ENCODE measurements around the gene RFX2.

RFX2 gene

GRCh38 chr19:6002591-6002990 is 107.7 kb downstream of the RFX2 start:
- Histone ChIP-seq H3K4me3 (ENCODE audit: low read length) (no peak overlapping the region), H3K4me1 (ENCODE audit: control insufficient read depth, insufficient read depth, low read length) (no peaks in the 10 kb centered on the region; the same call in 1 of the 2 replicates), H3K36me3 (ENCODE audit: control insufficient read depth, insufficient read depth, low read length) (no peaks in the 10 kb centered on the region), H3K9me3 (ENCODE audit: control insufficient read depth, insufficient read depth, low read length) (no peaks in the 10 kb centered on the region), H3K27me3 (ENCODE audit: control insufficient read depth, insufficient read depth, low read length) (0 out of 2 replicates have a peak, but pooled peaks cover 1% of the 10 kb centered on the region), H3K27ac (ENCODE audit: low read length) (no peak overlapping the region)
- no peak for DNase-seq (ENCODE audit: low read depth, low spot score)
- no CpG with 5 or more reads among the region's 26 CpGs for WGBS (ENCODE audit: insufficient coverage, insufficient read length)

GRCh38 chr19:6000228-6000847 is 110.0 kb downstream of the RFX2 start:
- Histone ChIP-seq H3K36me3 (ENCODE audit: control insufficient read depth, insufficient read depth, low read length) (peaks cover 3% of the 10 kb centered on the region; the same call in 1 of the 2 replicates), H3K4me1 (ENCODE audit: control insufficient read depth, insufficient read depth, low read length) (no peaks in the 10 kb centered on the region; the same call in 1 of the 2 replicates), H3K27ac (ENCODE audit: low read length) (no peak overlapping the region), H3K9me3 (ENCODE audit: control insufficient read depth, insufficient read depth, low read length) (no peaks in the 10 kb centered on the region), H3K27me3 (ENCODE audit: control insufficient read depth, insufficient read depth, low read length) (0 out of 2 replicates have a peak, but pooled peaks cover 1% of the 10 kb centered on the region), H3K4me3 (ENCODE audit: low read length) (no peak overlapping the region)
- no peak for DNase-seq (ENCODE audit: low read depth, low spot score)
- no CpG with 5 or more reads among the region's 7 CpGs for WGBS (ENCODE audit: insufficient coverage, insufficient read length)

- Histone ChIP-seq H3K9me3 (ENCODE audit: control insufficient read depth, insufficient read depth, low read length) (no peaks in the 10 kb centered on the region), H3K4me3 (ENCODE audit: low read length) (no peak overlapping the region), H3K4me1 (ENCODE audit: control insufficient read depth, insufficient read depth, low read length) (no peaks in the 10 kb centered on the region; the same call in 1 of the 2 replicates), H3K27ac (ENCODE audit: low read length) (no peak overlapping the region), H3K36me3 (ENCODE audit: control insufficient read depth, insufficient read depth, low read length) (peaks cover 3% of the 10 kb centered on the region; the same call in 1 of the 2 replicates), H3K27me3 (ENCODE audit: control insufficient read depth, insufficient read depth, low read length) (0 out of 2 replicates have a peak, but pooled peaks cover 1% of the 10 kb centered on the region)
- WGBS (ENCODE audit: insufficient coverage, insufficient read length), result no CpG with 5 or more reads among the region's 6 CpGs
- no peak for DNase-seq (ENCODE audit: low read depth, low spot score)
These were observed 110.6 kb downstream of the RFX2 start for GRCh38 chr19:5999693-6000092.

GRCh38 chr19:5997371-5997770 is 112.9 kb downstream of the RFX2 start:
- no peaks in the 10 kb centered on the region for H3K9me3 ChIP-seq (ENCODE audit: control insufficient read depth, insufficient read depth, low read length)
- no peaks in the 10 kb centered on the region; the same call in 1 of the 2 replicates for H3K4me1 ChIP-seq (ENCODE audit: control insufficient read depth, insufficient read depth, low read length)
- no peak overlapping the region for H3K27ac ChIP-seq (ENCODE audit: low read length)
- WGBS (ENCODE audit: insufficient coverage, insufficient read length), result no CpG with 5 or more reads among the region's 17 CpGs
- H3K36me3 ChIP-seq (ENCODE audit: control insufficient read depth, insufficient read depth, low read length), result peaks cover 3% of the 10 kb centered on the region; the same call in 1 of the 2 replicates
- no peaks in the 10 kb centered on the region for H3K27me3 ChIP-seq (ENCODE audit: control insufficient read depth, insufficient read depth, low read length)
- no peak overlapping the region for H3K4me3 ChIP-seq (ENCODE audit: low read length)
- no peak for DNase-seq (ENCODE audit: low read depth, low spot score)

- H3K27ac ChIP-seq (ENCODE audit: low read length), result no peak overlapping the region
- WGBS (ENCODE audit: insufficient coverage, insufficient read length), result no CpG with 5 or more reads among the region's 37 CpGs
These were observed 113.5 kb downstream of the RFX2 start for GRCh38 chr19:5996623-5997320.

DNA sequence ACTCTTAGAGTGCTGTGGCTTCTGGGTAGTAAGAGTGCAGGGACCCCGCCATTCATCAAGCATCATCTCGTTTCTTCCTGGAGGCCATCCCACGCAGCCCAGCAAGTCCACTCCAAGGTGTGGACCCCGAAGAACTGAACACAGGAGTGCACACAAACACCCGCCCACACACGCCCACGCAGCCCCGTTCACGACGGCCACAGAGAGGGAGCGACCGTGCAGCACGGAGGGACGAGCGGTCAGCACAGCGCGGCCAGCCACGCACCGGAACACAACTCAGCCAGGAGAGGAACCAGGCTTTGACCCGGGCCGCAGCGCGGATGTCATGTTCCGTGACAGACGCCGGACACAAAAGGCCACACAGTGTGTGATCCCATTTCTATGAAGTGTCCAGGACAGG is 114.2 kb downstream of the RFX2 start:
- Histone ChIP-seq H3K27me3 (ENCODE audit: control insufficient read depth, insufficient read depth, low read length) (no peaks in the 10 kb centered on the region), H3K4me3 (ENCODE audit: low read length) (no peak overlapping the region), H3K9me3 (ENCODE audit: control insufficient read depth, insufficient read depth, low read length) (no peaks in the 10 kb centered on the region), H3K36me3 (ENCODE audit: control insufficient read depth, insufficient read depth, low read length) (peaks cover 3% of the 10 kb centered on the region; the same call in 1 of the 2 replicates), H3K27ac (ENCODE audit: low read length) (no peak overlapping the region), H3K4me1 (ENCODE audit: control insufficient read depth, insufficient read depth, low read length) (no peaks in the 10 kb centered on the region)
- WGBS (ENCODE audit: insufficient coverage, insufficient read length), result no CpG with 5 or more reads among the region's 26 CpGs
- DNase-seq (ENCODE audit: low read depth, low spot score), result no peak

More at GRCh38 chr19:5996623-5997320, 113.5 kb downstream of the RFX2 start:
- Histone ChIP-seq H3K4me3 (ENCODE audit: low read length) (no peak overlapping the region), H3K27me3 (ENCODE audit: control insufficient read depth, insufficient read depth, low read length) (no peaks in the 10 kb centered on the region), H3K4me1 (ENCODE audit: control insufficient read depth, insufficient read depth, low read length) (no peaks in the 10 kb centered on the region; the same call in 1 of the 2 replicates), H3K9me3 (ENCODE audit: control insufficient read depth, insufficient read depth, low read length) (no peaks in the 10 kb centered on the region), H3K36me3 (ENCODE audit: control insufficient read depth, insufficient read depth, low read length) (peaks cover 3% of the 10 kb centered on the region; the same call in 1 of the 2 replicates)
- no peak for DNase-seq (ENCODE audit: low read depth, low spot score)

DNA sequence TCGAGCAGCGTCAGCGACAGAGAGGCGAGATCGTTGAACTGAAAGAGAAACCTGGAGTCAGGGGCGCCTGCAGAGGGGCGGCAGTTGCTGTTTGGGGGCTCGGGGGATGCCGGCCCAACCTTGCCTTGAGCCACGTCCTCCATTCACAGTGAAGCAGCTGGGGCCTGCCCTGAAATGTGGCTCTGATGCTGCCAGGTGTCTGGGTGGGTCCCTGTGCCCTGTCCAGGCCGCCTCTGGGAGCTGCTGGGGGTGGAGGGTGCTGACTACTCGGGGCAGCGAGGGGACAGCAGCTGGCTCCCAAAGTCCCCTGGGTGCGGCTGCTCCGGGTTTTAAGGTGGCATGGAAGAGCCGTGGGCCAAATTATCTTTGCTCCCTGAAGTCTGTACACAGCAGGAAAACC is 114.7 kb downstream of the RFX2 start:
- DNase-seq (ENCODE audit: low read depth, low spot score), result no peak
- no peak overlapping the region for H3K4me3 ChIP-seq (ENCODE audit: low read length)
- no peaks in the 10 kb centered on the region for H3K4me1 ChIP-seq (ENCODE audit: control insufficient read depth, insufficient read depth, low read length)
- H3K27ac ChIP-seq (ENCODE audit: low read length), result no peak overlapping the region
- no peaks in the 10 kb centered on the region for H3K27me3 ChIP-seq (ENCODE audit: control insufficient read depth, insufficient read depth, low read length)
- H3K9me3 ChIP-seq (ENCODE audit: control insufficient read depth, insufficient read depth, low read length), result no peaks in the 10 kb centered on the region
- WGBS (ENCODE audit: insufficient coverage, insufficient read length), result no CpG with 5 or more reads among the region's 16 CpGs
- peaks cover 3% of the 10 kb centered on the region; the same call in 1 of the 2 replicates for H3K36me3 ChIP-seq (ENCODE audit: control insufficient read depth, insufficient read depth, low read length)

DNA sequence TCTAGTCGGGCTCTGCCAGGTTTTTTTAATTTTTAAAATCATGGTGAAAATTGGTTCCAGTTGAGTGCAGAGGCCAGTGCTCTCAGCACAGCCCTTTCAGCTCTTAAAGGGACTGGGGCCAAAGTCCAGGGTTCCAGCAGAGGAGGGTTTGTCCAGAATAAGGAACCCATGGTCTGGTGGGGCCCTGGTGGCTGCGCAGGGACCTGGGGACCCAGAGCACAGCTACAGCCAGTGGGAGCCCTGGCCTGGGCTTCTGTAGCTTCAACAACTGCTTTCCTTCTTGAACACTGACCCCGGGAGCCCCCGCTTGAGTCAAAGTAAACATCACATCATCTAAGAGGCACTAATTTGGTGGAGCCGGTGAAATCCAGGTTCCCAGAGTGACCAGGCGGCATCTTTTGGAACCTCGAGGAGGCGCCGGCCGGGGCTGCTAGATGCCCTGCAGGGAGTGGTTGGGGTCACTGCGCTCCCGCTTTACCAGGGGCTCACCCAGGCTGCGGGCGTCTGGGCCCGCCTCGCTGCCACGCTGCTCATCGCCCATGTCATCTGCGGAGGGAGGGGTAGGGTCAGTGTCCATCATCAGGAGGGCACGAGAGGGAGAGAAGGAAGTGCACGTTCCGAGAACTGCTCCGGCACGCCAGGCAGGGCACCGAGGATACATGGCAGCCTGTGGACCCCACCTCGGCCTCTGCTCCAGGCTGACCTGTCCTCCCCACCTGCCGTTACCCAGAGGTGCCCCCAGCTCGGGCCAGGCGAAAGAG is 115.7 kb downstream of the RFX2 start:
- Histone ChIP-seq H3K9me3 (ENCODE audit: control insufficient read depth, insufficient read depth, low read length) (no peaks in the 10 kb centered on the region), H3K36me3 (ENCODE audit: control insufficient read depth, insufficient read depth, low read length) (peaks cover 3% of the 10 kb centered on the region; the same call in 1 of the 2 replicates), H3K27me3 (ENCODE audit: control insufficient read depth, insufficient read depth, low read length) (no peaks in the 10 kb centered on the region), H3K4me3 (ENCODE audit: low read length) (no peak overlapping the region), H3K27ac (ENCODE audit: low read length) (no peak overlapping the region), H3K4me1 (ENCODE audit: control insufficient read depth, insufficient read depth, low read length) (peaks cover 1% of the 10 kb centered on the region; the same call in 1 of the 2 replicates)
- DNase-seq (ENCODE audit: low read depth, low spot score), result no peak
- no CpG with 5 or more reads among the region's 29 CpGs for WGBS (ENCODE audit: insufficient coverage, insufficient read length)

DNA sequence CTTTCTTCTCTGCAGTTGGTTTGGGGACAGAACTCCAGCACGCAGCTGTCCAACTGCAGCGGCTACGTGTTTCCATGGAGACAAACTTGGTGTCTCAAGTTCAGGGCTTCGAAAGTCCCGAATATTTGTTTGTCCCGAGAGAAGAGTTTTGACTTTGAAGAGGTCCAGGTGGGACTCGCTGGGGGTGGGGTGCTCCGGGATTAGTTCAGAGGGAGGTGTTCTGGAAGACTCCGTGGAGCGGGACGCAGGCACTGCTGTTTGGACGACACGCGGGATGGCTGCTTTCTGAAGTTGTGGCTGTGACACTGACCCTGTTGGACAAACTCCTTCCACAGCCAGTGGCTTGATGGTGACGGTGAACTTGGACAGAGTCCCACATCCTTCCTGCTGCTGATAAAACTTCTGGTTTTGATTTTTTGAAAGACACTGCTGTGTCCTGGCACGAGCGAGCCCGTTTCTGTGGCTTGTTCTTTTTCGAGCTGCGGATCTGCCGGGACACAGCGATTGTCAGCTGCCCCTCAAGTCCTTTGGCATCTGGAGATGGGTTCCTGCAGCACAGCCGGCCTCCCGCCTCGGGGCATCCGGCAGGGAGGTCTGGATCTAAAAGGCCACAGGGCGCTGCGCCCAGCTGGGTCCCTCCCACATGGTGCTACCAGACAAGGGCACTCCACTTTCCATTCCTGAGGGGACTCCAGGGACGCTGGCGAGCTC is 116.5 kb downstream of the RFX2 start:
- DNase-seq (ENCODE audit: low read depth, low spot score), result no peak
- Histone ChIP-seq H3K4me1 (ENCODE audit: control insufficient read depth, insufficient read depth, low read length) (peaks cover 1% of the 10 kb centered on the region; the same call in 1 of the 2 replicates), H3K36me3 (ENCODE audit: control insufficient read depth, insufficient read depth, low read length) (peaks cover 3% of the 10 kb centered on the region; the same call in 1 of the 2 replicates), H3K27ac (ENCODE audit: low read length) (no peak overlapping the region), H3K4me3 (ENCODE audit: low read length) (no peak overlapping the region), H3K9me3 (ENCODE audit: control insufficient read depth, insufficient read depth, low read length) (no peaks in the 10 kb centered on the region), H3K27me3 (ENCODE audit: control insufficient read depth, insufficient read depth, low read length) (no peaks in the 10 kb centered on the region)
- no CpG with 5 or more reads among the region's 30 CpGs for WGBS (ENCODE audit: insufficient coverage, insufficient read length)
